OCI-LY7 (cell line): ENCODE data around the gene SPOCK1. TPM values are rescaled to one million over a fixed set of nuclear protein-coding genes. Genes with fewer than 3 reads are reported as not detected.

ENCODE experiments used
- BruUV-seq: library from RNA; stranded (reverse); fragments of 400-500 nt; replicated peaks from 2 replicates; lab custom pipeline; 2021; lab: Mats Ljungman, UMichigan
- CTCF ChIA-PET: fragments of 300-600 bp; sonication (Branson Sonifier 250); formaldehyde crosslinking; loops from one replicate; lab custom pipeline; 2022; ENCODE audit warnings: antibody characterized with exemption; ENCODE audit not compliant: unreplicated experiment; lab: Charles Lee
- POLR2A ChIA-PET: fragments of 300-600 bp; sonication (Branson Sonifier 250); formaldehyde crosslinking; loops from one replicate; lab custom pipeline; 2022; ENCODE audit warnings: antibody characterized with exemption; lab: Charles Lee
- DNase-seq: peaks from one replicate; pipeline ENCODE4 v3.0.0-alpha.2; 2015; ENCODE audit warnings: low spot score
- H2AFZ ChIP-seq: fragments of 200-600 bp; sonication (generic), shearing (Covaris generic); 2 replicates; pipeline ENCODE4 v1.6.1; 2014; ENCODE audit warnings: mild to moderate bottlenecking, antibody characterized with exemption, low read length, moderate library complexity
- H3K27ac ChIP-seq: fragments of 200-600 bp; sonication (generic); 2 replicates; pipeline ENCODE4 v1.5.1; 2014; ENCODE audit warnings: mixed run types, low read depth, mild to moderate bottlenecking, moderate library complexity, low read length, inconsistent platforms; ENCODE audit not compliant: poor library complexity, severe bottlenecking
- H3K36me3 ChIP-seq: fragments of 200-600 bp; sonication (generic); 2 replicates; pipeline ENCODE4 v1.6.1; 2014; ENCODE audit warnings: mild to moderate bottlenecking, antibody characterized with exemption, low read length, moderate library complexity, mixed read lengths; ENCODE audit not compliant: insufficient read depth
- H3K4me1 ChIP-seq: fragments of 200-600 bp; sonication (generic); 2 replicates; pipeline ENCODE4 v1.5.1; 2014; ENCODE audit warnings: mild to moderate bottlenecking, low read length; ENCODE audit not compliant: insufficient read depth, poor library complexity, severe bottlenecking
- H3K4me2 ChIP-seq: fragments of 200-600 bp; sonication (generic); 2 replicates; pipeline ENCODE4 v1.6.1; 2014; ENCODE audit warnings: mild to moderate bottlenecking, low read length
- H3K4me3 ChIP-seq: fragments of 200-600 bp; sonication (generic); 2 replicates; pipeline ENCODE4 v1.5.1; 2014; ENCODE audit warnings: mild to moderate bottlenecking, low read depth, low read length; ENCODE audit not compliant: poor library complexity, severe bottlenecking
- H3K79me2 ChIP-seq: fragments of 200-600 bp; sonication (generic); 2 replicates; pipeline ENCODE4 v1.6.1; 2016; ENCODE audit warnings: low read depth, mild to moderate bottlenecking, low read length, moderate library complexity, mixed read lengths; ENCODE audit not compliant: insufficient read depth
- H3K9me2 ChIP-seq: fragments of 200-600 bp; sonication (generic); 2 replicates; pipeline ENCODE4 v1.6.1; 2016; ENCODE audit warnings: mild to moderate bottlenecking, low read length, mixed read lengths; ENCODE audit not compliant: insufficient read depth
- H3K9me3 ChIP-seq: fragments of 200-600 bp; sonication (generic); 2 replicates; pipeline ENCODE4 v1.6.1; 2014; ENCODE audit warnings: mild to moderate bottlenecking, mixed run types, low read length, mixed read lengths
- H4K20me1 ChIP-seq: fragments of 200-600 bp; sonication (generic); 2 replicates; pipeline ENCODE4 v1.6.1; 2014; ENCODE audit warnings: mild to moderate bottlenecking, antibody characterized with exemption, low read length, moderate library complexity, mixed read lengths; ENCODE audit not compliant: insufficient read depth
- EZH2phosphoT487 ChIP-seq: fragments of 200-600 bp; sonication (generic); IDR thresholded peaks from 2 replicates; pipeline ENCODE4 v1.6.1; 2018; ENCODE audit warnings: low read depth, borderline replicate concordance, mild to moderate bottlenecking, mixed run types, antibody characterized with exemption, low read length, moderate library complexity, mixed read lengths
- intact Hi-C: fragments of 100-400 bp; cut with micrococcal nuclease; formaldehyde crosslinking; loops from one replicate; pipeline ENCODE4 v1.10.0; 2022; ENCODE audit not compliant: unreplicated experiment
- total RNA-seq, 2 experiments: library from RNA; depleted of rRNA in 1 of 2; stranded (reverse); fragments of >200 nt in 1 of 2; shearing (Covaris generic) in 1 of 2; gene quantifications; 2 replicates each; pipeline ENCODE4 v1.2.3, GENCODE V29; 2014 to 2022
- TF ChIP-seq, protein P1 (sequence below): fragments of 200-600 bp; sonication (generic); conservative IDR thresholded peaks from 2 replicates; pipeline ENCODE4 v1.5.1; 2014; ENCODE audit warnings: mild to moderate bottlenecking, antibody characterized with exemption, low read length, moderate library complexity, mixed read lengths

The SPOCK1 gene
- total RNA-seq, 2 experiments from 2014 or later: 0.29 to 1.5 TPM

DNA sequence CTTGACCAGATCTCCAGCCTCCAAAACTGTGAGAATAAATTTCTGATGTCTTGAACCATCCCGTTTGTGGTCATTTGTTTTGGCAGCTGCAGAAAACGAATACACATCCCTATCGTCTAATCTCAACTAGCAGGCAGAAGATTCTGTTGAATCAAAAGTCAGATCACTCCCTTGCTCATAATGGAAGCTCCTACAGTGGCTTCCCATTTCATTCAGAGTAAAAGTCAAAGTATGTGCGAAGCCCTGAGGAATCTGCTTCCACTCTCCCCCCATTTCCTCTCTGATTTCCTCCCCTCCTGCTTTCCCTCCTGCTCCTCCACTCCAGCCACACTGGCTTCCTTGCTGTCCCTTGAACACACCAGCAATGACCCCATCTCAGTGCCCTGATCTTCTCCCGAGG lies 34.8 kb upstream of the SPOCK1 start:
- ChIA-PET POLR2A (no interaction called here), CTCF (no interaction called here)
- H3K9me2 ChIP-seq: no peaks in the 10 kb centered on the region
- no TSS peak for BruUV-seq
- no peak overlapping the region for H3K27ac ChIP-seq
- H3K36me3 ChIP-seq: no peaks in the 10 kb centered on the region
- no peaks in the 10 kb centered on the region for H3K79me2 ChIP-seq
- no peaks in the 10 kb centered on the region for H4K20me1 ChIP-seq
- no peaks in the 10 kb centered on the region for H3K4me1 ChIP-seq
- H3K4me3 ChIP-seq: no peak overlapping the region
- intact Hi-C loops: no loop called here
- TF ChIP-seq, protein P1, sequence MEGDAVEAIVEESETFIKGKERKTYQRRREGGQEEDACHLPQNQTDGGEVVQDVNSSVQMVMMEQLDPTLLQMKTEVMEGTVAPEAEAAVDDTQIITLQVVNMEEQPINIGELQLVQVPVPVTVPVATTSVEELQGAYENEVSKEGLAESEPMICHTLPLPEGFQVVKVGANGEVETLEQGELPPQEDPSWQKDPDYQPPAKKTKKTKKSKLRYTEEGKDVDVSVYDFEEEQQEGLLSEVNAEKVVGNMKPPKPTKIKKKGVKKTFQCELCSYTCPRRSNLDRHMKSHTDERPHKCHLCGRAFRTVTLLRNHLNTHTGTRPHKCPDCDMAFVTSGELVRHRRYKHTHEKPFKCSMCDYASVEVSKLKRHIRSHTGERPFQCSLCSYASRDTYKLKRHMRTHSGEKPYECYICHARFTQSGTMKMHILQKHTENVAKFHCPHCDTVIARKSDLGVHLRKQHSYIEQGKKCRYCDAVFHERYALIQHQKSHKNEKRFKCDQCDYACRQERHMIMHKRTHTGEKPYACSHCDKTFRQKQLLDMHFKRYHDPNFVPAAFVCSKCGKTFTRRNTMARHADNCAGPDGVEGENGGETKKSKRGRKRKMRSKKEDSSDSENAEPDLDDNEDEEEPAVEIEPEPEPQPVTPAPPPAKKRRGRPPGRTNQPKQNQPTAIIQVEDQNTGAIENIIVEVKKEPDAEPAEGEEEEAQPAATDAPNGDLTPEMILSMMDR: no peak
- TF ChIP-seq EZH2phosphoT487: no peak
- H2AFZ ChIP-seq: no peak overlapping the region
- DNase-seq: no peak
- no peak overlapping the region for H3K4me2 ChIP-seq
- H3K9me3 ChIP-seq: no peaks in the 10 kb centered on the region

DNA sequence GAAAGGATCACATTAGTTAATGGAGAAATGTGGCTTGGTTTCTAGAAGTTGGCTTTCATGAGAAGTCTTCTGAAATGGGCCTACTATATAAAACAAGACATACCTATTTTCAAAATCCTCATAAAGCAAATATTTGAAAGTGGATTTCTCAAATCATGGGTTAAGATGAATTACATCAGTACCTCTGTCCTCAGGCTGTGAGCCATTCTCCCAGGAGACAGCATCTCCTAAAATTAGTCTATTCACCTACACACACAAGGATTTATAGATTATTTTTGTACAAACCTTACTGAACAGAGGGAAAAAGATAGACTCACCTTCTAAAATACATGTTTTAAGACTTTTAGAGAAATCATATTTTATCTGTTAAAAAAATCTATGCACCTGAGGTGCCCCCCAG lies 32.1 kb upstream of the SPOCK1 start:
- POLR2A ChIA-PET: no interaction called here
- Histone ChIP-seq H3K4me2 (no peak overlapping the region), H3K9me3 (no peaks in the 10 kb centered on the region), H3K79me2 (no peaks in the 10 kb centered on the region), H3K27ac (no peak overlapping the region), H3K4me3 (no peak overlapping the region), H2AFZ (no peak overlapping the region), H3K36me3 (no peaks in the 10 kb centered on the region), H3K4me1 (no peaks in the 10 kb centered on the region), H3K9me2 (no peaks in the 10 kb centered on the region), H4K20me1 (no peaks in the 10 kb centered on the region)
- DNase-seq: no peak
- intact Hi-C loops: no loop called here
- CTCF ChIA-PET: no interaction called here
- no TSS peak for BruUV-seq
- TF ChIP-seq, protein P1: no peak
- no peak for TF ChIP-seq EZH2phosphoT487

DNA sequence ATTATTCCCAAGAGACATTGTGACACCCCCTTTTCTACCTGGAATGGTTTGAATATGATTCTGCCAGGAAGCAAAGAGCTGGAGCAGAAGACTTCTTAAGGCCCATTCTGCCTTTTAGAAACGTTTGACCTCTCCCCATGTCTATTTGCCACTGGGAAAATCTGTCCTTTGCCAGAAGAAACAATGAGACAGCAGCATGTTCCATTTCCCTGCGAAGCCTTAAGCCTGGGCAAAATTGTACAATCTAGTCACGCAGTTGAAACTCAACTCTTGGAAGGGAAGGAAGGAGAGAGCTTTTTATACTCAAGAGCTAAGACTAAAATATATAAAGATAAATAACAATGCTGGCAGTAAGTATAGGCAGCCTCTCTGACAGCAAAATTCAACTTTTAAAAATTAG lies 22.1 kb upstream of the SPOCK1 start:
- Histone ChIP-seq H3K4me1 (no peaks in the 10 kb centered on the region), H3K79me2 (no peaks in the 10 kb centered on the region), H2AFZ (no peak overlapping the region), H3K36me3 (no peaks in the 10 kb centered on the region), H3K9me2 (no peaks in the 10 kb centered on the region), H3K4me2 (no peak overlapping the region), H4K20me1 (no peaks in the 10 kb centered on the region), H3K27ac (no peak overlapping the region), H3K4me3 (no peak overlapping the region), H3K9me3 (no peaks in the 10 kb centered on the region)
- ChIA-PET CTCF (no interaction called here), POLR2A (interaction anchor here (1.2 kb wide), 1 partner anchor 10 kb away, joined by 4 read pairs; no protein-coding TSS in a partner anchor)
- intact Hi-C loops: no loop called here
- no peak for DNase-seq
- BruUV-seq: no TSS peak
- no peak for TF ChIP-seq EZH2phosphoT487
